ENCODE data around the gene C16orf92. TPM values are rescaled to one million over a fixed set of nuclear protein-coding genes. Genes with fewer than 3 reads are reported as not detected.
"Not testable (repeated sequence)": the region's sequence is repeated elsewhere in the genome, so short reads cannot be mapped to it uniquely, and the experiment has no call there.

Gene C16orf92
- total and polyA plus RNA-seq, 7 experiments from 2014 or later, result not detected

GRCh38 chr16:30032083-30032819 lies 9.3 kb downstream of the C16orf92 start:
- peaks cover 11 to 13% of the 10 kb centered on the region in 2 donors for H3K27me3 ChIP-seq (ENCODE audit: control insufficient read depth in 2 of 2, insufficient read depth in 2 of 2, low read length in 2 of 2)

GRCh38 chr16:30033270-30033669 lies 10.3 kb downstream of the C16orf92 start:
- no peak for DNase-seq
- CTCF ChIA-PET, result interaction anchor here (0.9 to 1.6 kb wide), 4 partner anchors 8 to 346 kb away, joined by 3 to 4 read pairs (median 4); no protein-coding TSS in a partner anchor
- no peak overlapping the region for H3K4me3 ChIP-seq (ENCODE audit: low read length)
- H3K27ac ChIP-seq (ENCODE audit: low read depth, low read length), result no peak overlapping the region
- Mint-ChIP-seq H3K9me3 (peaks cover 0 to 3% (median 0%) of the 10 kb centered on the region in 11 donors), H3K4me1 (peaks cover 4 to 23% (median 8%) of the 10 kb centered on the region in 7 donors), H3K4me3 (no peak overlapping the region), H3K27me3 (peaks cover 23 to 54% (median 27%) of the 10 kb centered on the region in 5 donors), H3K27ac (no peak overlapping the region), H3K36me3 (no peaks in the 10 kb centered on the region)
- ATAC-seq, result no peak
- no peaks in the 10 kb centered on the region for H3K4me1 ChIP-seq (ENCODE audit: control insufficient read depth in 2 of 2, insufficient read depth in 2 of 2, low read length in 2 of 2)
- no peaks in the 10 kb centered on the region for H3K9me3 ChIP-seq (ENCODE audit: control insufficient read depth in 2 of 3, low read length in 3 of 3)
- intact Hi-C loops (cut with micrococcal nuclease), result loop anchor here in 1 of 2 donors (10.0 kb wide), 1 partner anchor 108 kb away; the partner anchor contains the start of gene KCTD13
- peaks cover 11 to 13% of the 10 kb centered on the region in 2 donors for H3K27me3 ChIP-seq (ENCODE audit: control insufficient read depth in 2 of 2, insufficient read depth in 2 of 2, low read length in 2 of 2)
- H3K36me3 ChIP-seq (ENCODE audit: control insufficient read depth in 2 of 3, insufficient read depth in 3 of 3, low read length in 3 of 3), result no peaks in the 10 kb centered on the region
- POLR2A ChIA-PET, result no interaction called here

More at GRCh38 chr16:30032083-30032819, 9.3 kb downstream of the C16orf92 start:
- no peaks in the 10 kb centered on the region for H3K36me3 Mint-ChIP-seq
- Histone ChIP-seq H3K36me3 (ENCODE audit: control insufficient read depth in 2 of 3, insufficient read depth in 3 of 3, low read length in 3 of 3) (no peaks in the 10 kb centered on the region), H3K4me3 (ENCODE audit: low read length) (no peak overlapping the region), H3K27ac (ENCODE audit: low read depth, low read length) (no peak overlapping the region), H3K9me3 (ENCODE audit: control insufficient read depth in 2 of 3, low read length in 3 of 3) (no peaks in the 10 kb centered on the region), H3K4me1 (ENCODE audit: control insufficient read depth in 2 of 2, insufficient read depth in 2 of 2, low read length in 2 of 2) (no peaks in the 10 kb centered on the region)
- H3K27me3 Mint-ChIP-seq, result peaks cover 32 to 62% (median 36%) of the 10 kb centered on the region in 5 donors
- H3K4me1 Mint-ChIP-seq, result peaks cover 4 to 23% (median 9%) of the 10 kb centered on the region in 7 donors
- intact Hi-C loops (cut with micrococcal nuclease), result loop anchor here in 1 of 2 donors (10.0 kb wide), 1 partner anchor 107 kb away; the partner anchor contains the start of gene KCTD13
- H3K27ac Mint-ChIP-seq, result peak overlapping the region in 2 of 9 donors; percentile 38 to 46
- peak in 8 of 9 donors; percentile 47 to 66 (median 62) for DNase-seq
- ATAC-seq, result peak; percentile 81
- ChIA-PET CTCF (interaction anchor here (0.6 to 1.9 kb wide), 17 partner anchors 9 to 378 kb away, joined by 3 to 6 read pairs (median 3); no protein-coding TSS in a partner anchor), POLR2A (interaction anchor here (0.9 kb wide), 1 partner anchor 30 kb away, joined by 3 read pairs; no protein-coding TSS in a partner anchor)
- H3K4me3 Mint-ChIP-seq, result peak overlapping the region in 8 of 10 donors; percentile 31 to 65 (median 48)
- peaks cover 0 to 3% (median 0%) of the 10 kb centered on the region in 11 donors for H3K9me3 Mint-ChIP-seq

- Mint-ChIP-seq H3K36me3 (no peaks in the 10 kb centered on the region), H3K4me3 (no peak overlapping the region), H3K9me3 (no peaks in the 10 kb centered on the region), H3K4me1 (peaks cover 0 to 11% (median 0%) of the 10 kb centered on the region in 7 donors), H3K27me3 (peaks cover 0 to 31% (median 0%) of the 10 kb centered on the region in 5 donors), H3K27ac (no peak overlapping the region)
- Histone ChIP-seq H3K4me1 (ENCODE audit: control insufficient read depth in 2 of 2, insufficient read depth in 2 of 2, low read length in 2 of 2) (no peaks in the 10 kb centered on the region), H3K4me3 (ENCODE audit: low read length) (no peak overlapping the region), H3K9me3 (ENCODE audit: control insufficient read depth in 2 of 3, low read length in 3 of 3) (no peaks in the 10 kb centered on the region), H3K27me3 (ENCODE audit: control insufficient read depth in 2 of 2, insufficient read depth in 2 of 2, low read length in 2 of 2) (no peaks in the 10 kb centered on the region), H3K36me3 (ENCODE audit: control insufficient read depth in 2 of 3, insufficient read depth in 3 of 3, low read length in 3 of 3) (no peaks in the 10 kb centered on the region), H3K27ac (ENCODE audit: low read depth, low read length) (no peak overlapping the region)
- DNase-seq, result no peak
- CTCF ChIA-PET, result no interaction called here
- peak; percentile 27 for ATAC-seq
- intact Hi-C loops (cut with micrococcal nuclease), result no loop called here
- POLR2A ChIA-PET, result no interaction called here
Measured at GRCh38 chr16:30040221-30040620, 17.2 kb downstream of the C16orf92 start.

- H3K4me1 ChIP-seq (ENCODE audit: control insufficient read depth in 2 of 2, insufficient read depth in 2 of 2, low read length in 2 of 2); DNase-seq; intact Hi-C loops (cut with micrococcal nuclease); H3K9me3 ChIP-seq (ENCODE audit: control insufficient read depth in 2 of 3, low read length in 3 of 3); H3K4me1 Mint-ChIP-seq; H3K27me3 ChIP-seq (ENCODE audit: control insufficient read depth in 2 of 2, insufficient read depth in 2 of 2, low read length in 2 of 2); H3K36me3 Mint-ChIP-seq; ATAC-seq; H3K4me3 Mint-ChIP-seq; H3K4me3 ChIP-seq (ENCODE audit: low read length); H3K36me3 ChIP-seq (ENCODE audit: control insufficient read depth in 2 of 3, insufficient read depth in 3 of 3, low read length in 3 of 3); H3K27ac ChIP-seq (ENCODE audit: low read depth, low read length); H3K27ac Mint-ChIP-seq; H3K9me3 Mint-ChIP-seq: not testable (repeated sequence)
- ChIA-PET POLR2A (interaction anchor here (1.3 kb wide), 1 partner anchor 143 kb away, joined by 4 read pairs; the partner anchor contains the start of gene CORO1A), CTCF (interaction anchor here (0.9 kb wide), 1 partner anchor 15 kb away, joined by 3 read pairs; no protein-coding TSS in a partner anchor)
- peaks cover 0 to 26% (median 0%) of the 10 kb centered on the region in 5 donors for H3K27me3 Mint-ChIP-seq
Measured at GRCh38 chr16:30040690-30041089, 17.7 kb downstream of the C16orf92 start.

GRCh38 chr16:30041841-30042240 lies 18.8 kb downstream of the C16orf92 start:
- H3K27ac ChIP-seq (ENCODE audit: low read depth, low read length), result no peak overlapping the region
- ChIA-PET POLR2A (interaction anchor here (1.3 kb wide), 1 partner anchor 142 kb away, joined by 4 read pairs; the partner anchor contains the start of gene CORO1A), CTCF (interaction anchor here (0.9 to 3.3 kb wide), 3 partner anchors 9 to 14 kb away, joined by 3 to 10 read pairs (median 4); no protein-coding TSS in a partner anchor)
- intact Hi-C loops (cut with micrococcal nuclease), result loop anchor here in 1 of 2 donors (1.0 to 2.0 kb wide), 4 partner anchors 13 to 587 kb away; partner anchors contain the start of gene TBX6
- Mint-ChIP-seq H3K9me3 (no peaks in the 10 kb centered on the region), H3K27me3 (peaks cover 0 to 21% (median 0%) of the 10 kb centered on the region in 5 donors), H3K27ac (no peak overlapping the region), H3K36me3 (no peaks in the 10 kb centered on the region), H3K4me1 (peaks cover 0 to 7% (median 0%) of the 10 kb centered on the region in 7 donors), H3K4me3 (no peak overlapping the region)
- H3K27me3 ChIP-seq (ENCODE audit: control insufficient read depth in 2 of 2, insufficient read depth in 2 of 2, low read length in 2 of 2), result no peaks in the 10 kb centered on the region
- no peaks in the 10 kb centered on the region for H3K4me1 ChIP-seq (ENCODE audit: control insufficient read depth in 2 of 2, insufficient read depth in 2 of 2, low read length in 2 of 2)
- H3K36me3 ChIP-seq (ENCODE audit: control insufficient read depth in 2 of 3, insufficient read depth in 3 of 3, low read length in 3 of 3), result no peaks in the 10 kb centered on the region
- H3K9me3 ChIP-seq (ENCODE audit: control insufficient read depth in 2 of 3, low read length in 3 of 3), result no peaks in the 10 kb centered on the region
- ATAC-seq (no peak), DNase-seq (peak in 3 of 9 donors; percentile 40 to 44 (median 42))
- H3K4me3 ChIP-seq (ENCODE audit: low read length), result no peak overlapping the region

GRCh38 chr16:30046178-30046577 lies 23.2 kb downstream of the C16orf92 start:
- intact Hi-C loops (cut with micrococcal nuclease), result no loop called here
- ATAC-seq (no peak), DNase-seq (no peak)
- no peaks in the 10 kb centered on the region for H3K27me3 ChIP-seq (ENCODE audit: control insufficient read depth in 2 of 2, insufficient read depth in 2 of 2, low read length in 2 of 2)
- H3K36me3 Mint-ChIP-seq, result no peaks in the 10 kb centered on the region
- no peak overlapping the region for H3K27ac ChIP-seq (ENCODE audit: low read depth, low read length)
- ChIA-PET CTCF (no interaction called here), POLR2A (no interaction called here)
- peak overlapping the region in 1 of 9 donors; percentile 57 for H3K27ac Mint-ChIP-seq
- H3K4me1 Mint-ChIP-seq, result peaks cover 0 to 7% (median 0%) of the 10 kb centered on the region in 7 donors
- no peak overlapping the region for H3K4me3 ChIP-seq (ENCODE audit: low read length)
- no peaks in the 10 kb centered on the region for H3K9me3 ChIP-seq (ENCODE audit: control insufficient read depth in 2 of 3, low read length in 3 of 3)
- H3K4me1 ChIP-seq (ENCODE audit: control insufficient read depth in 2 of 2, insufficient read depth in 2 of 2, low read length in 2 of 2), result no peaks in the 10 kb centered on the region
- H3K36me3 ChIP-seq (ENCODE audit: control insufficient read depth in 2 of 3, insufficient read depth in 3 of 3, low read length in 3 of 3), result no peaks in the 10 kb centered on the region
- H3K4me3 Mint-ChIP-seq, result no peak overlapping the region
- H3K9me3 Mint-ChIP-seq, result no peaks in the 10 kb centered on the region
- H3K27me3 Mint-ChIP-seq, result peaks cover 0 to 10% (median 0%) of the 10 kb centered on the region in 5 donors

All from naive thymus-derived CD4-positive, alpha-beta T cell (primary cell).